MM.1S (cell line): Measurements from ENCODE around the gene SF3B2.

Experiments used
- CTCF ChIP-seq: fragments of 300-600 bp; sonication (generic); IDR thresholded peaks from 2 replicates; pipeline ENCODE4 v1.5.1; 2016; ENCODE audit warnings: antibody characterized with exemption, low read length, mixed read lengths
- EZH2phosphoT487 ChIP-seq: fragments of 300-600 bp; sonication (generic); IDR thresholded peaks from 2 replicates; pipeline ENCODE4 v1.6.1; 2018; ENCODE audit warnings: antibody characterized with exemption, low read length

- TF ChIP-seq CTCF: no peak
- no peak for TF ChIP-seq EZH2phosphoT487
These were observed 35.4 kb upstream of the SF3B2 start for GRCh38 chr11:66016793-66017177.
